Uterus (tissue), 2 donors: ENCODE results near the gene ZNF319.

Experiments
- CTCF ChIP-seq, 4 experiments: fragments of 200-600 bp in 2 of 4; fragments of 450-650 bp in 2 of 4; sonication (generic) in 2 of 4; IDR thresholded peaks; one replicate each; pipeline ENCODE4 v1.5.1; 2016 to 2019; ENCODE audit warnings: antibody characterized with exemption in 4 of 4, mild to moderate bottlenecking in 2 of 4, moderate library complexity in 1 of 4
- POLR2A ChIP-seq, 2 donors: fragments of 450-650 bp; IDR thresholded peaks; one replicate each; pipeline ENCODE4 v1.6.1; 2016; ENCODE audit warnings: antibody characterized with exemption in 2 of 2, mild to moderate bottlenecking in 1 of 2, moderate library complexity in 1 of 2

- TF ChIP-seq CTCF (IDR thresholded peaks at IDR 0.05) (no peak), POLR2A (IDR thresholded peaks at IDR 0.05) (no peak)
These were observed 36.5 kb upstream of the ZNF319 start for GRCh38 chr16:58036943-58037342.
